K562 (cell line): Measurements from ENCODE around the gene C2CD4D.

Experiments
- CTCF ChIP-seq, 3 experiments: IDR thresholded peaks in 2 of 3; conservative IDR thresholded peaks in 1 of 3; 2 replicates each; pipeline ENCODE4 v1.5.1; 2011 to 2012; ENCODE audit warnings: low read length in 3 of 3, mild to moderate bottlenecking in 3 of 3, control low read depth in 2 of 3, improper control_type of control experiment in 1 of 3, inconsistent platforms in 1 of 3, low read depth in 1 of 3, mixed read lengths in 1 of 3, moderate library complexity in 1 of 3; ENCODE audit not compliant: insufficient read depth in 2 of 3
- GTF3C2 ChIP-seq: IDR thresholded peaks from 3 replicates; pipeline ENCODE4 v1.6.1; 2011; ENCODE audit warnings: borderline replicate concordance, mild to moderate bottlenecking, moderate library complexity; ENCODE audit not compliant: insufficient read length; ENCODE audit errors: extremely low read depth
- NELFE ChIP-seq: IDR thresholded peaks from 2 replicates; pipeline ENCODE4 v1.6.1; 2011; ENCODE audit warnings: mild to moderate bottlenecking; ENCODE audit not compliant: insufficient read depth, insufficient read length
- NFYB ChIP-seq: IDR thresholded peaks from 2 replicates; pipeline ENCODE4 v1.6.1; 2011; ENCODE audit warnings: mild to moderate bottlenecking, moderate library complexity; ENCODE audit not compliant: insufficient read length; ENCODE audit errors: extremely low read depth
- RBM25 ChIP-seq: fragments of 200-400 bp; formaldehyde crosslinking; IDR thresholded peaks from 2 replicates; pipeline ENCODE4 v1.6.1; 2018; ENCODE audit warnings: low read length, low read depth, moderate library complexity; ENCODE audit not compliant: severe bottlenecking

- no peak for TF ChIP-seq GTF3C2
- no peak for TF ChIP-seq CTCF (IDR thresholded peaks at IDR 0.05 in 2 of 3, conservative IDR thresholded peaks at IDR 0.05 in 1 of 3; ENCODE audit: insufficient read depth in 2 of 3, low read depth in 1 of 3, low read length in 3 of 3)
- TF ChIP-seq RBM25 = no peak
- no peak for TF ChIP-seq NELFE
- TF ChIP-seq NFYB = no peak
These were observed 21.0 kb upstream of the C2CD4D start for GRCh38 chr1:151860504-151861187.
